H1 (cell line): ENCODE data around the gene COX19. TPM values are rescaled to one million over a fixed set of nuclear protein-coding genes. Genes with fewer than 3 reads are reported as not detected.

Experiments
- CTCF ChIA-PET: fragments of 300-600 bp; sonication (Branson Sonifier 250); formaldehyde crosslinking; loops from one replicate; lab custom pipeline; 2021; ENCODE audit not compliant: partially characterized antibody; lab: Charles Lee
- POLR2A ChIA-PET: fragments of 300-600 bp; sonication (Branson Sonifier 250); formaldehyde crosslinking; loops from one replicate; lab custom pipeline; 2021; ENCODE audit warnings: inconsistent platforms; ENCODE audit not compliant: partially characterized antibody; lab: Charles Lee
- DNase-seq, 2 experiments: peaks; one replicate each; pipeline versions ENCODE4 v3.0.0 to v3.0.0-alpha.2; 2010 to 2022; ENCODE audit warnings: low spot score in 2 of 2, low read depth in 1 of 2, mixed read lengths in 1 of 2
- FAIRE-seq: peaks from 2 replicates; lab custom pipeline; 2011; peaks lifted over from hg19 to GRCh38; lab: Jason Lieb, UNC
- H2AFZ ChIP-seq: 2 replicates; pipeline ENCODE4 v1.8.1; 2012; ENCODE audit warnings: low read length, inconsistent platforms
- H2AK5ac ChIP-seq: 2 replicates; pipeline ENCODE4 v1.6.1; 2013; ENCODE audit warnings: low read depth, low read length
- H2BK120ac ChIP-seq: replicated peaks from 2 replicates; pipeline ENCODE3; 2013; ENCODE audit warnings: low read depth, low read length, inconsistent platforms
- H2BK12ac ChIP-seq: 2 replicates; pipeline ENCODE4 v1.6.1; 2013; ENCODE audit warnings: low read depth, low read length
- H2BK15ac ChIP-seq: 2 replicates; pipeline ENCODE4 v1.6.1; 2013; ENCODE audit warnings: low read length
- H2BK20ac ChIP-seq: 2 replicates; pipeline ENCODE4 v1.6.1; 2013; ENCODE audit warnings: low read length
- H2BK5ac ChIP-seq: 2 replicates; pipeline ENCODE4 v1.6.1; 2013; ENCODE audit warnings: low read depth, low read length
- H3K14ac ChIP-seq: 2 replicates; pipeline ENCODE4 v1.6.1; 2013; ENCODE audit warnings: inconsistent platforms; ENCODE audit not compliant: insufficient read length
- H3K18ac ChIP-seq: 2 replicates; pipeline ENCODE4 v1.6.1; 2013; ENCODE audit warnings: low read length; ENCODE audit errors: extremely low read depth
- H3K23ac ChIP-seq: 2 replicates; pipeline ENCODE4 v1.6.1; 2013; ENCODE audit warnings: inconsistent platforms; ENCODE audit not compliant: insufficient read length
- H3K23me2 ChIP-seq: 2 replicates; pipeline ENCODE4 v1.6.1; 2013; ENCODE audit warnings: low read depth, low read length
- H3K27ac ChIP-seq: 2 replicates; pipeline ENCODE4 v1.6.1; 2011; ENCODE audit warnings: low read depth, low read length, inconsistent platforms
- H3K27me3 ChIP-seq, 4 experiments: replicated peaks in 1 of 4; 1 replicate in 1 of 4; 2 replicates in 3 of 4; pipeline versions ENCODE4 v1.6.1 to v1.8.1; 2011 to 2013; ENCODE audit warnings: low read length in 3 of 4, mild to moderate bottlenecking in 3 of 4, inconsistent platforms in 2 of 4, mixed read lengths in 2 of 4, moderate library complexity in 1 of 4; ENCODE audit not compliant: control insufficient read depth in 3 of 4, insufficient read depth in 3 of 4; ENCODE audit errors: extremely low read depth in 1 of 4
- H3K36me3 ChIP-seq, 4 experiments: 2 replicates each; pipeline versions ENCODE4 v1.6.1 to v1.8.1; 2011 to 2013; ENCODE audit warnings: mild to moderate bottlenecking in 4 of 4, low read length in 3 of 4, moderate library complexity in 2 of 4, control low read depth in 1 of 4, inconsistent platforms in 1 of 4; ENCODE audit not compliant: insufficient read depth in 4 of 4, control insufficient read depth in 2 of 4
- H3K4ac ChIP-seq: replicated peaks from 2 replicates; pipeline ENCODE3; 2013; ENCODE audit warnings: low read length, low read depth, mixed read lengths, inconsistent platforms; ENCODE audit not compliant: insufficient read length
- H3K4me1 ChIP-seq, 4 experiments: replicated peaks in 1 of 4; 1 replicate in 1 of 4; 2 replicates in 3 of 4; pipeline versions ENCODE4 v1.6.1 to v1.8.1; 2011 to 2013; ENCODE audit warnings: low read length in 3 of 4, inconsistent platforms in 2 of 4, mixed read lengths in 1 of 4; ENCODE audit not compliant: insufficient read depth in 4 of 4, control insufficient read depth in 3 of 4
- H3K4me2 ChIP-seq, 2 experiments: 2 replicates each; pipeline versions ENCODE4 v1.6.1 to v1.8.1; 2011 to 2013; ENCODE audit warnings: low read depth in 2 of 2, low read length in 2 of 2, control low read depth in 1 of 2, inconsistent platforms in 1 of 2, mild to moderate bottlenecking in 1 of 2; ENCODE audit not compliant: insufficient read depth in 1 of 2
- H3K4me3 ChIP-seq, 4 experiments: fragments of 200-600, 300-600 bp in 1 of 4; sonication (generic), shearing (Covaris generic), sonication (Bioruptor Twin) in 1 of 4; 2 replicates each; pipeline versions ENCODE4 v1.5.1 to v1.8.1; 2011 to 2016; ENCODE audit warnings: low read length in 4 of 4, low read depth in 3 of 4, control low read depth in 2 of 4, inconsistent platforms in 2 of 4, mild to moderate bottlenecking in 2 of 4, mixed read lengths in 1 of 4, moderate library complexity in 1 of 4; ENCODE audit not compliant: insufficient read depth in 2 of 4; ENCODE audit errors: extremely low read depth in 1 of 4
- H3K56ac ChIP-seq: replicated peaks from 2 replicates; pipeline ENCODE3; 2013; ENCODE audit warnings: low read depth, mild to moderate bottlenecking, mixed read lengths, low read length, inconsistent platforms; ENCODE audit not compliant: insufficient read length
- H3K79me1 ChIP-seq: 2 replicates; pipeline ENCODE4 v1.6.1; 2013; ENCODE audit warnings: low read depth, low read length, control low read depth
- H3K79me2 ChIP-seq, 2 experiments: 2 replicates each; pipeline versions ENCODE4 v1.6.1 to v1.8.1; 2012 to 2013; ENCODE audit warnings: low read length in 2 of 2, mild to moderate bottlenecking in 2 of 2, inconsistent platforms in 1 of 2; ENCODE audit not compliant: insufficient read depth in 2 of 2, control insufficient read depth in 1 of 2
- H3K9ac ChIP-seq, 4 experiments: replicated peaks in 1 of 4; 1 replicate in 1 of 4; 2 replicates in 3 of 4; pipeline versions ENCODE4 v1.6.1 to v1.8.1; 2011 to 2013; ENCODE audit warnings: low read depth in 3 of 4, low read length in 3 of 4, control low read depth in 2 of 4, mild to moderate bottlenecking in 2 of 4, moderate library complexity in 2 of 4, inconsistent platforms in 1 of 4; ENCODE audit errors: extremely low read depth in 1 of 4
- H3K9me3 ChIP-seq, 2 experiments: 2 replicates each; pipeline versions ENCODE4 v1.6.1 to v1.8.1; 2012 to 2013; ENCODE audit warnings: mild to moderate bottlenecking in 2 of 2, moderate library complexity in 2 of 2, control low read depth in 1 of 2, inconsistent platforms in 1 of 2, low read depth in 1 of 2, low read length in 1 of 2, mixed read lengths in 1 of 2; ENCODE audit not compliant: insufficient read depth in 2 of 2
- H4K20me1 ChIP-seq, 2 experiments: replicated peaks in 1 of 2; 2 replicates each; pipeline versions ENCODE3 to v1.8.1; 2011 to 2013; ENCODE audit warnings: inconsistent platforms in 2 of 2, low read length in 2 of 2, mild to moderate bottlenecking in 1 of 2; ENCODE audit not compliant: insufficient read depth in 2 of 2, control insufficient read depth in 1 of 2
- H4K5ac ChIP-seq: 2 replicates; pipeline ENCODE4 v1.6.1; 2013; ENCODE audit warnings: low read length, low read depth, mixed read lengths, inconsistent platforms; ENCODE audit not compliant: insufficient read length
- H4K8ac ChIP-seq: 2 replicates; pipeline ENCODE4 v1.8.0; 2013; ENCODE audit warnings: mild to moderate bottlenecking, moderate library complexity, low read length, inconsistent platforms; ENCODE audit not compliant: insufficient read depth; ENCODE audit errors: extremely low read depth
- H4K91ac ChIP-seq: replicated peaks from 2 replicates; pipeline ENCODE3; 2013; ENCODE audit warnings: low read length, mixed read lengths, inconsistent platforms; ENCODE audit not compliant: insufficient read length
- BRCA1 ChIP-seq: IDR thresholded peaks from 2 replicates; pipeline ENCODE4 v1.6.1; 2012; ENCODE audit warnings: low read depth, low read length, improper control_type of control experiment
- CTBP2 ChIP-seq: IDR thresholded peaks from 2 replicates; pipeline ENCODE4 v1.7.0; 2011; ENCODE audit warnings: borderline replicate concordance, mild to moderate bottlenecking, moderate library complexity, mixed read lengths, low read length; ENCODE audit not compliant: insufficient read depth, insufficient read length
- EP300 ChIP-seq, 2 experiments: IDR thresholded peaks; 1 replicate in 1 of 2; 2 replicates in 1 of 2; pipeline ENCODE4 v1.6.1; 2011 to 2012; ENCODE audit warnings: low read depth in 2 of 2, low read length in 2 of 2, mild to moderate bottlenecking in 2 of 2, borderline replicate concordance in 1 of 2, inconsistent platforms in 1 of 2, moderate library complexity in 1 of 2
- JUN ChIP-seq: IDR thresholded peaks from 2 replicates; pipeline ENCODE4 v1.6.1; 2011; ENCODE audit warnings: low read depth, mild to moderate bottlenecking, improper control_type of control experiment, low read length
- KDM5A ChIP-seq: fragments of 200-600 bp; IDR thresholded peaks from 2 replicates; pipeline ENCODE4 v1.7.1; 2012; ENCODE audit warnings: mild to moderate bottlenecking, low read length, inconsistent platforms, mixed read lengths
- MAFK ChIP-seq: IDR thresholded peaks from 2 replicates; pipeline ENCODE4 v1.6.1; 2012; ENCODE audit warnings: low read depth, mild to moderate bottlenecking, improper control_type of control experiment, low read length
- PHF8 ChIP-seq: fragments of 200-600 bp; sonication (generic); conservative IDR thresholded peaks from 2 replicates; pipeline ENCODE4 v1.7.1; 2012; ENCODE audit warnings: low read depth, mild to moderate bottlenecking, inconsistent platforms, low read length, moderate library complexity
- SP1 ChIP-seq: IDR thresholded peaks from 2 replicates; pipeline ENCODE4 v1.6.1; 2011; ENCODE audit warnings: low read depth, low read length
- TEAD4 ChIP-seq: IDR thresholded peaks from 2 replicates; pipeline ENCODE4 v1.6.1; 2012; ENCODE audit warnings: low read depth, low read length, inconsistent platforms, mixed read lengths
- WGBS, 2 experiments: shearing (Covaris generic) in 1 of 2; methylation state at CpG; one replicate each; pipeline versions ENCODE4 v1.1.6 to v1.1.7; 2013 to 2015; ENCODE audit warnings: low lambda C conversion rate in 2 of 2, mixed read lengths in 2 of 2, inconsistent platforms in 1 of 2, low coverage in 1 of 2, missing lambda C conversion rate in 1 of 2; ENCODE audit not compliant: insufficient replicate concordance in 2 of 2, insufficient coverage in 1 of 2, insufficient read length in 1 of 2; ENCODE audit errors: extremely low coverage in 1 of 2, missing lambda C conversion rate in 1 of 2; 5-methylcytosine and 5-hydroxymethylcytosine counted together
- polyA plus RNA-seq, 7 experiments: library from polyadenylated mRNA; depleted of rRNA in 3 of 7; stranded (reverse) in 5 of 7; unstranded in 2 of 7; fragments of >200 nt in 5 of 7; fragments of 200-250 nt in 2 of 7; gene quantifications; 1 replicate in 5 of 7; 2 replicates in 1 of 7; 4 replicates in 1 of 7; pipeline versions ENCODE4 v1.2.1 to v1.2.3, GENCODE V29; 2011 to 2013; ENCODE audit warnings: missing spikeins in 2 of 7, mixed read lengths in 2 of 7
- total RNA-seq: library from RNA; stranded (reverse); fragmentation: NEBNext Ultra II Directional; extraction: Animal tissue kit (Norgen Biotek cat#: 25700); gene quantifications from 2 replicates; pipeline ENCODE4 v1.2.1, GENCODE V29; 2021
- TF ChIP-seq, protein P1 (sequence below): IDR thresholded peaks from 2 replicates; pipeline ENCODE4 v1.6.1; 2012; ENCODE audit warnings: low read length, inconsistent platforms

COX19 gene
- total and polyA plus RNA-seq, 2 of the 8 experiments (the other 6 are each of a cell fraction or from before 2014, with no cell fraction given), result 3.9 to 7.9 TPM

DNA sequence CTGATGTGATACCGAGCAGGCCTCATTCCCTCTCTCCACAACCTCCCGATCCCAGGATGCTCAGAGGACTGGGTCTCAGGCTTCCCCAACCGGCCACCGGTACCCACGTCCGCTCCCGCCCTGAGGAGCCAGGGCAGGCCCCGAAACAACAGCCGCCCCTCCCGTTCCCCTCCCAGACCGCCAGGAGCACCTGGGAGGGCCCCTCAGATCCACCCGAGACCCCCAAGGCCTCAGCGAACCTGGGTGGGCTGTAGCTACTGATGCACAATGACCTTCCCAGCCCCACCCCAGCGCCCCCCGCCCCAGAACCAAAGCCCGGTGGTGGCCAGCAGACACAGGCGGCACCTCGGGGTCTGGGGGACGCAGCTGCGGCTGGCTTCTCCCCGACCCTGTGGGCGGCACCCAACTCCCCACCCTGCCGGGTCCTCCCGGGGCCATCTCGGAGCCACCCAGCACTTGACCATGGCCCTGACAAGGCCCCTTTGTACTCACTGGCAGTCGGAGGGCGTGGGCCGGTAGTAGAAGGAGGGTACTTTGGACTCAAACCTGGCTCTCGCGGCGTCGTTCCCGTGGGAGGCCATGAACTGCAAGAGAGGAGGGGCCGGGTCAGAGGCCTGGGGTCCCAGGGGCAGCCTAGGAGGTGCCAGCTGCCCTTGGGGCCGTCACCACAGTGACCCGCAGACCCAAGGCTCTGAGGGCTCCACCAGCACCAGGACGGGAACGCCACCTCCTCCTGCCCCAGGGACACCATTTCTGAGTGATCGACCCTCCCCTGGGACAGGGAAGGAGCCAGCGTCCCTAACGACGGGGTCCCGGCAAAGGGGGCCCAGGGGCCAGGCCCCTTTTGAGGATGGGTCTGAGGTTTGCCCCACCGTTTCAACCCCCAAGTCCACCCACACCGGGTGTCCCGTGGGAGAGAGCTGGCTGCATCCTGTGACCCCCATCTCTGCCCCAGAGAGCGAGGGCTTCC lies 49.0 kb downstream of the COX19 start:
- Histone ChIP-seq H3K36me3 (no peaks in the 10 kb centered on the region), H3K23ac (no peak overlapping the region), H3K79me1 (no peaks in the 10 kb centered on the region), H3K9ac (no peak overlapping the region), H2AK5ac (no peak overlapping the region), H4K20me1 (no peaks in the 10 kb centered on the region), H3K79me2 (no peaks in the 10 kb centered on the region), H3K9me3 (no peaks in the 10 kb centered on the region), H4K5ac (no peak overlapping the region), H3K27ac (no peak overlapping the region), H2BK12ac (no peak overlapping the region), H3K4ac (no peak overlapping the region), H3K23me2 (no peaks in the 10 kb centered on the region), H3K4me3 (no peak overlapping the region), H2AFZ (no peak overlapping the region), H3K27me3 (no peaks in the 10 kb centered on the region), H2BK5ac (no peak overlapping the region), H3K18ac (no peak overlapping the region), H3K4me1 (peaks cover 0 to 8% (median 0%) of the 10 kb centered on the region in 4 experiments; a peak in 2 of 7 replicates), H3K4me2 (no peak overlapping the region), H2BK15ac (no peak overlapping the region), H4K8ac (no peak overlapping the region; the same call in 1 of the 2 replicates), H2BK120ac (no peak overlapping the region), H4K91ac (no peak overlapping the region), H2BK20ac (no peak overlapping the region), H3K56ac (no peak overlapping the region), H3K14ac (no peak overlapping the region)
- ChIA-PET POLR2A (no interaction called here), CTCF (interaction anchor here (0.6 to 1.4 kb wide), 3 partner anchors 12 to 556 kb away, joined by 3 read pairs; no protein-coding TSS in a partner anchor)
- WGBS, 2 experiments, result 89% methylated on average over 35 of the region's 47 CpGs; no CpG with 5 or more reads in 1 of the 2 experiments
- no peak for FAIRE-seq
- DNase-seq, result peak in 1 of 2 experiments; percentile 45
- TF ChIP-seq JUN (no peak), KDM5A (no peak), BRCA1 (no peak), MAFK (no peak), PHF8 (no peak), TEAD4 (no peak), EP300 (IDR thresholded peaks at IDR 0.05; ENCODE audit: borderline replicate concordance in 1 of 2, low read depth in 2 of 2, low read length in 2 of 2) (no peak), CTBP2 (no peak), SP1 (no peak)
- TF ChIP-seq, protein P1, sequence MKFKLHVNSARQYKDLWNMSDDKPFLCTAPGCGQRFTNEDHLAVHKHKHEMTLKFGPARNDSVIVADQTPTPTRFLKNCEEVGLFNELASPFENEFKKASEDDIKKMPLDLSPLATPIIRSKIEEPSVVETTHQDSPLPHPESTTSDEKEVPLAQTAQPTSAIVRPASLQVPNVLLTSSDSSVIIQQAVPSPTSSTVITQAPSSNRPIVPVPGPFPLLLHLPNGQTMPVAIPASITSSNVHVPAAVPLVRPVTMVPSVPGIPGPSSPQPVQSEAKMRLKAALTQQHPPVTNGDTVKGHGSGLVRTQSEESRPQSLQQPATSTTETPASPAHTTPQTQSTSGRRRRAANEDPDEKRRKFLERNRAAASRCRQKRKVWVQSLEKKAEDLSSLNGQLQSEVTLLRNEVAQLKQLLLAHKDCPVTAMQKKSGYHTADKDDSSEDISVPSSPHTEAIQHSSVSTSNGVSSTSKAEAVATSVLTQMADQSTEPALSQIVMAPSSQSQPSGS, result no peak
